Right atrium auricular region (tissue), 2 donors: ENCODE results near the gene NR2E3. TPM values are rescaled to one million over a fixed set of nuclear protein-coding genes. Genes with fewer than 3 reads are reported as not detected.
A peak's percentile ranks its signal among the peaks of the same experiment; 100 is the strongest.

Experiments
- DNase-seq: peaks from one replicate; pipeline ENCODE4 v3.0.0-alpha.2; 2019; ENCODE audit warnings: low spot score
- H3K27ac ChIP-seq, 2 donors: fragments of 200-600 bp; sonication (generic); 1 replicate in 1 of 2; 2 replicates in 1 of 2; pipeline ENCODE4 v1.5.1; 2016 to 2019
- H3K27me3 ChIP-seq, 2 donors: fragments of 200-600 bp; sonication (generic); one replicate each; pipeline versions ENCODE4 v1.5.1 to v1.6.0; 2017 to 2019
- H3K36me3 ChIP-seq: fragments of 200-600 bp; sonication (generic); one replicate; pipeline ENCODE4 v1.5.1; 2016
- H3K4me1 ChIP-seq, 2 donors: fragments of 200-600 bp; sonication (generic); one replicate each; pipeline versions ENCODE4 v1.5.1 to v1.6.0; 2017 to 2019
- H3K4me3 ChIP-seq, 2 donors: fragments of 200-600 bp; sonication (generic); 1 replicate in 1 of 2; 2 replicates in 1 of 2; pipeline ENCODE4 v1.5.1; 2017 to 2019; ENCODE audit warnings: mild to moderate bottlenecking in 1 of 2, moderate library complexity in 1 of 2
- H3K9me3 ChIP-seq, 2 donors: fragments of 200-600 bp; sonication (generic); one replicate each; pipeline ENCODE4 v1.5.1; 2019
- CTCF ChIP-seq, 2 donors: fragments of 200-600 bp; sonication (generic); IDR thresholded peaks; one replicate each; pipeline ENCODE4 v1.5.1; 2019; ENCODE audit warnings: antibody characterized with exemption in 2 of 2
- total RNA-seq, 2 donors: library from RNA; depleted of rRNA; stranded (reverse); fragments of >200 nt; gene quantifications; one replicate each; pipeline ENCODE4 v1.1.0, GENCODE V29; 2016

The NR2E3 gene
- total RNA-seq, 2 donors from 2014 or later = not detected

GRCh38 chr15:71792521-71792920 lies 17.8 kb upstream of the NR2E3 start:
- TF ChIP-seq CTCF (IDR thresholded peaks at IDR 0.05) = no peak
- Histone ChIP-seq H3K9me3 (no peaks in the 10 kb centered on the region), H3K36me3 (no peaks in the 10 kb centered on the region), H3K27me3 (no peaks in the 10 kb centered on the region), H3K27ac (no peak overlapping the region), H3K4me1 (no peaks in the 10 kb centered on the region), H3K4me3 (no peak overlapping the region)
- no peak for DNase-seq

GRCh38 chr15:71798641-71799040 lies 11.7 kb upstream of the NR2E3 start:
- H3K27me3 ChIP-seq = no peaks in the 10 kb centered on the region
- H3K9me3 ChIP-seq = no peaks in the 10 kb centered on the region
- no peaks in the 10 kb centered on the region for H3K36me3 ChIP-seq
- no peaks in the 10 kb centered on the region for H3K4me1 ChIP-seq
- DNase-seq = no peak
- no peak for TF ChIP-seq CTCF (IDR thresholded peaks at IDR 0.05)
- no peak overlapping the region for H3K27ac ChIP-seq
- no peak overlapping the region for H3K4me3 ChIP-seq

GRCh38 chr15:71800190-71800589 lies 10.2 kb upstream of the NR2E3 start:
- no peaks in the 10 kb centered on the region for H3K9me3 ChIP-seq
- H3K4me3 ChIP-seq = no peak overlapping the region
- no peak for DNase-seq
- no peaks in the 10 kb centered on the region for H3K36me3 ChIP-seq
- no peak for TF ChIP-seq CTCF (IDR thresholded peaks at IDR 0.05)
- H3K4me1 ChIP-seq = no peaks in the 10 kb centered on the region
- no peak overlapping the region for H3K27ac ChIP-seq
- H3K27me3 ChIP-seq = no peaks in the 10 kb centered on the region

GRCh38 chr15:71800835-71801745 lies 9.3 kb upstream of the NR2E3 start:
- H3K36me3 ChIP-seq = no peaks in the 10 kb centered on the region
- H3K4me3 ChIP-seq = no peak overlapping the region
- peak; percentile 80 to 85 for TF ChIP-seq CTCF (IDR thresholded peaks at IDR 0.05)
- no peaks in the 10 kb centered on the region for H3K27me3 ChIP-seq
- no peak overlapping the region for H3K27ac ChIP-seq
- H3K9me3 ChIP-seq = no peaks in the 10 kb centered on the region
- peaks cover 0 to under 1% of the 10 kb centered on the region in 2 donors for H3K4me1 ChIP-seq
- no peak for DNase-seq

- no peak for TF ChIP-seq CTCF (IDR thresholded peaks at IDR 0.05)
- no peak for DNase-seq
- Histone ChIP-seq H3K27me3 (no peaks in the 10 kb centered on the region), H3K4me1 (peaks cover 0 to 8% of the 10 kb centered on the region in 2 donors), H3K9me3 (no peaks in the 10 kb centered on the region), H3K4me3 (no peak overlapping the region), H3K36me3 (no peaks in the 10 kb centered on the region), H3K27ac (no peak overlapping the region)
Observed at GRCh38 chr15:71801935-71802655, 8.3 kb upstream of the NR2E3 start.
